H1 (cell line): Measurements from ENCODE around the gene ZNF689. TPM values are rescaled to one million over a fixed set of nuclear protein-coding genes. Genes with fewer than 3 reads are reported as not detected.

Experiments used
- EGR1 ChIP-seq: IDR thresholded peaks from 2 replicates; pipeline ENCODE4 v1.6.1; 2011; ENCODE audit warnings: low read depth, low read length, borderline replicate concordance
- polyA plus RNA-seq, 7 experiments: library from polyadenylated mRNA; depleted of rRNA in 3 of 7; stranded (reverse) in 5 of 7; unstranded in 2 of 7; fragments of >200 nt in 5 of 7; fragments of 200-250 nt in 2 of 7; gene quantifications; 1 replicate in 5 of 7; 2 replicates in 1 of 7; 4 replicates in 1 of 7; pipeline versions ENCODE4 v1.2.1 to v1.2.3, GENCODE V29; 2011 to 2013; ENCODE audit warnings: missing spikeins in 2 of 7, mixed read lengths in 2 of 7
- total RNA-seq: library from RNA; stranded (reverse); fragmentation: NEBNext Ultra II Directional; extraction: Animal tissue kit (Norgen Biotek cat#: 25700); gene quantifications from 2 replicates; pipeline ENCODE4 v1.2.1, GENCODE V29; 2021
- TF ChIP-seq, protein P1 (sequence below): IDR thresholded peaks from 2 replicates; pipeline ENCODE4 v1.6.1; 2012; ENCODE audit warnings: inconsistent platforms
- TF ChIP-seq, protein P2 (sequence below): IDR thresholded peaks from 2 replicates; pipeline ENCODE4 v1.6.1; 2011; ENCODE audit warnings: low read depth, mild to moderate bottlenecking, low read length; ENCODE audit not compliant: insufficient read depth

The ZNF689 gene
- total and polyA plus RNA-seq, 2 of the 8 experiments (the other 6 are each of a cell fraction or from before 2014, with no cell fraction given), result 14.3 to 15.3 TPM

DNA sequence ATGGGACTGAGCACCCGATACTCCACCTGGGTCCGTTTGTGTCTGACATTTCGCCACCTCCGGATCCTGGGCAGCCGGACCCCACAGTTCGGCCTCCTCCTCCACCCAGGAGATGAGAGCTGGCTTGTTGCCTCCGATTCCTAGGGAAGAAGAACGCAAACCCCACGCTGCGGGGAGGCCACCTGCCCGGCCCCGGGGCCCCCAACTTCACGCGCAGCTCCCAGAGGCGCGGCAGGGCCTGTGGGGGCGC is 52.6 kb downstream of the ZNF689 start (continued):
- TF ChIP-seq, protein P1, sequence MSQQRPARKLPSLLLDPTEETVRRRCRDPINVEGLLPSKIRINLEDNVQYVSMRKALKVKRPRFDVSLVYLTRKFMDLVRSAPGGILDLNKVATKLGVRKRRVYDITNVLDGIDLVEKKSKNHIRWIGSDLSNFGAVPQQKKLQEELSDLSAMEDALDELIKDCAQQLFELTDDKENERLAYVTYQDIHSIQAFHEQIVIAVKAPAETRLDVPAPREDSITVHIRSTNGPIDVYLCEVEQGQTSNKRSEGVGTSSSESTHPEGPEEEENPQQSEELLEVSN, result no peak
- TF ChIP-seq, protein P2, sequence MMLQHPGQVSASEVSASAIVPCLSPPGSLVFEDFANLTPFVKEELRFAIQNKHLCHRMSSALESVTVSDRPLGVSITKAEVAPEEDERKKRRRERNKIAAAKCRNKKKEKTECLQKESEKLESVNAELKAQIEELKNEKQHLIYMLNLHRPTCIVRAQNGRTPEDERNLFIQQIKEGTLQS, result no peak
- TF ChIP-seq EGR1, result no peak
